ENCODE data around the gene CDH26.

- TF ChIP-seq EZH2 (IDR thresholded peaks at IDR 0.05; ENCODE audit: low read length) (no peak), CTCF (optimal IDR thresholded peaks at IDR 0.05 in 1 of 3, IDR thresholded peaks at IDR 0.05 in 1 of 3, conservative IDR thresholded peaks at IDR 0.05 in 1 of 3; ENCODE audit: extremely low read depth in 1 of 3, insufficient read depth in 2 of 3, low read length in 3 of 3) (no peak)
Measured at GRCh38 chr20:60056407-60057122, 98.3 kb downstream of the CDH26 start.

All from keratinocyte (primary cell).